Measurements from ENCODE around the gene ZBED5. TPM values are rescaled to one million over a fixed set of nuclear protein-coding genes. Genes with fewer than 3 reads are reported as not detected.

Gene ZBED5
- total and polyA plus RNA-seq, 9 of the 15 experiments (the other 6 are each of a cell fraction or from before 2014, with no cell fraction given), result 12.4 to 70.7 (median 26.8) TPM

- no peak overlapping the region for H3K27ac ChIP-seq (ENCODE audit: extremely low read depth, low read depth, low read length)
- peaks cover 9 to 32% of the 10 kb centered on the region in 2 experiments for H3K4me1 ChIP-seq (replicated peaks in 1 of 2; ENCODE audit: control insufficient read depth in 2 of 2, insufficient read depth in 2 of 2, low read length in 2 of 2)
- ChIA-PET CTCF (ENCODE audit: low intra/inter-chr PET ratio) (no interaction called here), POLR2A (interaction anchor here (0.9 to 1.6 kb wide), 3 partner anchors 13 to 118 kb away, joined by 3 to 9 read pairs (median 5); partner anchors contain the start of gene EIF4G2)
- H3K4me3 ChIP-seq, result no peak overlapping the region
- FAIRE-seq (no peak), ATAC-seq (no peak), DNase-seq (ENCODE audit: extremely low read depth in 1 of 4, low spot score in 3 of 4) (no peak)
- H2AFZ ChIP-seq (ENCODE audit: low read depth, low read length), result 0 out of 2 replicates have a peak overlapping the region, but pooled peaks have one; percentile 72
- BruUV-seq (replicated peaks), result no TSS peak
- intact Hi-C loops (cut with micrococcal nuclease) (no loop called here), in situ Hi-C loops (cut with MboI) (no loop called here)
- H3K9me1 ChIP-seq (ENCODE audit: control insufficient read depth, insufficient read depth, low read length), result no peaks in the 10 kb centered on the region
- no peak overlapping the region for H3K4me2 ChIP-seq (ENCODE audit: insufficient read depth, low read length)
- no peaks in the 10 kb centered on the region for H4K20me1 ChIP-seq (replicated peaks; ENCODE audit: control insufficient read depth, insufficient read depth, low read length)
- no peaks in the 10 kb centered on the region for H3K36me3 ChIP-seq (ENCODE audit: control insufficient read depth, insufficient read depth, low read length)
- H3K27me3 ChIP-seq (ENCODE audit: control insufficient read depth in 2 of 2, insufficient read depth in 2 of 2, low read length in 2 of 2), result no peaks in the 10 kb centered on the region
- no peaks in the 10 kb centered on the region for H3K79me2 ChIP-seq (ENCODE audit: control insufficient read depth, insufficient read depth, low read length)
- H3K9ac ChIP-seq (ENCODE audit: insufficient read depth in 1 of 2, low read depth in 2 of 2, low read length in 2 of 2), result no peak overlapping the region
- TF ChIP-seq ZHX1 (conservative IDR thresholded peaks at IDR 0.05; ENCODE audit: low read length), result no peak
- no peak for TF ChIP-seq ATF4 (CRISPR knock-in tag; IDR thresholded peaks at IDR 0.05)
- no peak for TF ChIP-seq NR4A1 (CRISPR knock-in tag; IDR thresholded peaks at IDR 0.05)
- no peak for TF ChIP-seq NR4A1 (tag; IDR thresholded peaks at IDR 0.05)
- no peak for TF ChIP-seq ATF2 (CRISPR knock-in tag; IDR thresholded peaks at IDR 0.05)
- TF ChIP-seq ZBTB5 (IDR thresholded peaks at IDR 0.05), result no peak
- no peak for TF ChIP-seq RNF2 (IDR thresholded peaks at IDR 0.05)
- no peak for TF ChIP-seq SIN3B (IDR thresholded peaks at IDR 0.05; ENCODE audit: low read depth)
- no peak for TF ChIP-seq FOXJ2 (tag; IDR thresholded peaks at IDR 0.05)
- no peak for TF ChIP-seq ZNF584 (CRISPR knock-in tag; IDR thresholded peaks at IDR 0.05; ENCODE audit: low read depth)
- TF ChIP-seq ESRRA (IDR thresholded peaks at IDR 0.05; ENCODE audit: borderline replicate concordance, low read depth), result no peak
- no peaks in the 10 kb centered on the region; the same call in 1 of the 2 replicates for H3K9me3 ChIP-seq (replicated peaks; ENCODE audit: control insufficient read depth, insufficient read depth, low read depth, low read length)
Measured at GRCh38 chr11:10893714-10894151, 35.9 kb upstream of the ZBED5 start.
